Endometrial microvascular endothelial cells (primary cell): ENCODE data around the gene PHTF2. TPM values are rescaled to one million over a fixed set of nuclear protein-coding genes. Genes with fewer than 3 reads are reported as not detected.
"Not testable (repeated sequence)": the region's sequence is repeated elsewhere in the genome, so short reads cannot be mapped to it uniquely, and the experiment has no call there.

Source experiments
- in situ Hi-C: cut with HindIII; loops from 2 replicates; pipeline ENCODE4 v1.10.0; 2017; ENCODE audit warnings: low sequenced_read_pairs, low pct_unique_long_range_greater_than_20kb; ENCODE audit errors: inconsistent ontology term
- total RNA-seq: library from RNA; depleted of rRNA; stranded (reverse); fragments of >200 nt; gene quantifications from one replicate; pipeline ENCODE4 v1.2.3, GENCODE V29; 2015; ENCODE audit errors: inconsistent ontology term

Gene PHTF2
- total RNA-seq, 1 donor from 2014 or later, result 18.6 TPM

DNA sequence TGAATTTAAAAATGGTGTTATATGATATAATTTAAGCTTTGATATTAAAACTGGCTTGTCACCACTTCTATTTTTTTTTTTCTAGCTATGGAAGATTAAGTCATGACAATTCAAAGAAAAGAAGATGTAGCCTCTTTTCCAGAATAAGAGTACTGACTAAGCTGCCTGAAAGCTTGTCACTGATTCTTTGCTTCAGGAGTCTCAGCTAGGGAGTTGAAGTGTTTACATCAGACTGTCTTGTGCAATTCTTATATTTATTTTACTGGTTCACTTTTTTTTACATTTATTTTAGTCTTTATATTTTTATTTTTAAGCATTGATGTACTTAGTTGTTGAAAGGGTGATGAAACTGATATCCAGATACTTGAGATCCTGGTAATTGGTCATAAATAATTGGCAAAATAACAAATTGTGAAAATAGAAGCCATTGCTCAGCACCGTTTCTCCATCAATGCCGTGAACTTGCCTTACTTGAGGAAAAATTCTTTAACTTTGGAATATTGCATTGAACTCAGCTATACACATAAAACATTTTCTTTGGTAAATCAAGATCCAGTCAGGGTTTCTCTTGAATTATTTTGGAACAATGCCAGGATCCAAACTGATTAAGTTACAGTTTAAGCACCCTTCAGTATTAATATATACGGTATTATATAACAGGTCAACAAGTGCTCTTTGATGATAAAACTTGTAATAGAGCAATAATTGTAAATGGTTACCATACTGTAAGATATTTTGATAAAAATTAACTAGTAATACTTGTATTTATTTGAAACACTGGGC, 156.4 kb downstream of the PHTF2 start:
- in situ Hi-C loops, result no loop called here

GRCh38 chr7:77958436-77958835, 159.9 kb downstream of the PHTF2 start:
- in situ Hi-C loops, result no loop called here

DNA sequence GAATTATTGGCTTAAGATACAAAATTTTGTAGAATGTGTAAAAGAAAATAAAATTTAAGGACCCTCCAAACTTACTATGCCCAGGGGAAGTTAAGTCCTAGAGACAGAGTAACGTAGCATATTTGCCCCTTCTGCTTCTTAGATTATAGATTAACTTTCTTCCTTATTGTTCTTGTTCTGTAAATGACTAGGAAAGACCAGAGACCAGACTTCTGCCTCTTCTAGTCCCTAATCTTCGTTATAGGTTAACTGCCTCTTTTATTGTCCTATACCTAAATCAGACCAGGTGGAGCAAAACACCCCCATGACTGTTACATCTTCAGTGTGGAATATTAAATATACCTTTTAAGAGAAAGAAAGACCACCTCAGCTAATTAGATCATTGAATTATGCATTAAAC, 160.5 kb downstream of the PHTF2 start:
- in situ Hi-C loops, result no loop called here

DNA sequence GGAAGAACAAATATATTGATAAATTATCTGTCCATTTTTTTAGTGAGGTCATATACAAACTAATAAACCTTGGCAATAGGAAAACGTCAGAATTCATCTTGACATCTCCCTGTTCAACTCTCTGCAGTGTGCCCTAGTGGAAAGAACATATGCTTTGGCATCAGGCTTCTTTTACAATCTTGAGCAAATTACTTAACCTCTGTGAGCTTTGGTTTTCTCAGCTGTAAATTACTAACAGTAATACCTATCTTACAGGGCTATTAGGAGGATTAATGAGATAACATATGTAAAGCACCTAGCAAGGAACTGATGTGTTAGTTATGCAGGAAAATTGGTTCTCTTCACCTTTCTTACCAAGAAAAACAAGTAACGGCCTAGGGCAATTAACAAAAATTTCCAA, 161.8 kb downstream of the PHTF2 start:
- in situ Hi-C loops, result no loop called here

DNA sequence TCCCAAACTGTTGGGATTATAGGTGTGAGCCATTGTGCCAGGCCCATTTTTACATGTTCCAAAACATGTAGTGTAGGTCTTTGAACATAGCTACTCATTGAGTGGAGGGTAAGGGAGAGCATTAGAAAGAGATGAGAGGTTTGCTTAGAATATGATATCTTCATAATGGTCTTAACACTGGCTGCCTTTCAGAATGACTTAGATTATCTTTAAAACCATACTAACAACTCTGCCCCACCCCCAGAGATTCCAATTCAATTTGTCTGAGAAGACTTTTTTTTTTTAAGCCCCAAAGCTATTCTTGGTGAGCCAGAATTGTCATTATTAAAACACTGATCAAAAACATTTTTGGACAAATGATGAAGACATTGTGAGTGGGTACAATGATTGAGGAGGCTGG, 168.9 kb downstream of the PHTF2 start:
- in situ Hi-C loops, result no loop called here

- in situ Hi-C loops, result no loop called here
Observed at GRCh38 chr7:77971726-77972125, 173.2 kb downstream of the PHTF2 start.

GRCh38 chr7:77975672-77976480, 177.3 kb downstream of the PHTF2 start:
- in situ Hi-C loops, result no loop called here

DNA sequence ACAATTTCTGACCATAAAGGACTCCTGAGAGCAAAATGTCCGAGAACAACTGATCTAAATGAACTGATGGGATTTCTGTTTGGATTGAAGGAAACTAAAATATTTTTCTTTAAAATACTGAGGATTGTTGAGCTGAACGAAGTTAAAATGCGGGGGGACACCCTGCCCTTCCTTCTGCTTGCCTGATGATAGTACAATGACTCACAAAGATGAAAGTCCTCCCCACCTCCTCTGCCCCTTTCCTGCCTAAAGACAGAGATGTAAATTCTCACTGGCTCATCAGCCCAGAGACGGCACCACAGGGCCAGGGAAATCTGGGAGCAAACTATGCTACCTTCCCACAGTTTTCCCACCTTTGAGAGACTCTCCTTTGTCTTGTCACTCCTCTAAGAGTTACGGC, 180.6 kb downstream of the PHTF2 start:
- in situ Hi-C loops, result no loop called here

DNA sequence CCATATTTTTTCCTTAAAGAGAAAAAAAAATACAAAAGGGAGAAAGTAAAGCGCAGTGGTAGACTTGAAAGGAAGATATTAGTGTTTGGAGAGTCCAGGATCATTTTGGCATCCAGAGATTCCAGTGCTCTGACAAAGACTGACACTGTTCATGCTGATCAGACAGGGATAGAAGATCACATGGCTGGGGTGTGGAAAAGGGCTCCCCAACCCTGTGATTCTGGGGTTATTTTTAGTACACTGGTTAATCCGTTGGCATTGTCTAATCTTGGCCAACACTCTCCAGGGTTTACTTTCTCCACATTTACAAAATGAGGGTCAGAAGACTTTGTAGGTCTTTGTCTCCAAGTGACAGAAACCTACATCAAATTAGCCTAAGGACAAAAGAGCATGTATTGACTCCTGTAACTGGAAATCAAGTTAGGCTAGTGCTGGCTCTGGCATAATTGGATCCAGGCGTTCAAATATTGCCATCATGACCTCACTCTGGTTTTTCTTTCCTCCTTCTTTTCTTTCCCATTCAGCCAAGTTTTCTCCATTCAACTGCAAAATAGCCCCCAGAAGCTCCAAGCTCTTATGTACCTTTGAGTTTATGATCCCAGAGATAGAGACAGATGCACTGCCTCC, 181.6 kb downstream of the PHTF2 start:
- in situ Hi-C loops, result no loop called here

DNA sequence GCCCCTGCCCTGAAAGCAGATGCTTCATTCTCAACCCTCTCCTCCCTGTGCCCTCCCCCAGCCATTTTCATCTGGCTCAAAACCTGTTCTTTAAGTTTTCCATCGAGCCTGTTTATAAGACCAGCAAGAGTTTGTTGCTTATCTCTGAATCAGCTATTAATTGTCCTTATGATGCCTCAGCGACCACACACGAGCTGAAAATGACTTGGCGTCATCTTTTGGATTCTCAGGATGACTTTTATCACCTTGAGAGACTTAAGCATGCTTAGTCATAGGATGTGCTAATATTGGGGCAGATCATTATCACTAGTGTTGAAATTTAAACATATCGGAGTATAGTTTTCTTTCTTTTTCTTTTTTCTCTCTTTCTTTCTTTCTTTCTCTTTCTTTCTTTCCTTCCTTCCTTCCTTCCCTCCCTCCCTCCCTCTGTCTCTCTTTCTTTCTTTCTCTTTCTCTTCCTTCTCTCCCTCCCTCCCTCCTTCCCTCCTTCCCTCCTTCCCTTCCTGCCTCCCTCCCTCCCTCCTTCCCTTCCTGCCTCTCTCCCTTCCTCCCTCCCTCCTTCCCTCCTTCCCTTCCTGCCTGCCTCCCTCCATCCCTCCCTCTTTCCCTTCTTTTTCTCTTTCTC, 184.5 kb downstream of the PHTF2 start:
- in situ Hi-C loops, result no loop called here

GRCh38 chr7:77983973-77984372, 185.4 kb downstream of the PHTF2 start:
- in situ Hi-C loops, result no loop called here

- in situ Hi-C loops, result no loop called here
Observed at GRCh38 chr7:77985232-77985973, 186.8 kb downstream of the PHTF2 start.

DNA sequence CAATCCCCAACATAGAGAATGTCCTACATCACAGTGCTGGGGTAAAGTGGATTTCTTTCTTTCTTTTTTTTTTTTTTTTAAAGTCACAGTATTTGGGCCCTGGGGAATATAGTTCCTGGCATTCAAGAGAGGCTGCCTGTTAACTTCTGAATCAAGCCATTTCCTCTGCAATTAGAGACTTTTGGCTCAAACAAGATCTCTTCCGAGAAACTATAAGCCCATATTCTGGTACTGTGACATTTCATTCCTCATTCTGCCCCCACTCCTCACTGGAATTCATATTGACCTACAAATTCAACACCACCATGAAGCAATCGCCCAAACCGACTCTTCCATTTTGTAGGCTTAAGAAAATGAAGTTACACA, 187.4 kb downstream of the PHTF2 start:
- in situ Hi-C loops, result no loop called here

- in situ Hi-C loops, result no loop called here
Observed at GRCh38 chr7:77989981-77990566, 191.5 kb downstream of the PHTF2 start.

DNA sequence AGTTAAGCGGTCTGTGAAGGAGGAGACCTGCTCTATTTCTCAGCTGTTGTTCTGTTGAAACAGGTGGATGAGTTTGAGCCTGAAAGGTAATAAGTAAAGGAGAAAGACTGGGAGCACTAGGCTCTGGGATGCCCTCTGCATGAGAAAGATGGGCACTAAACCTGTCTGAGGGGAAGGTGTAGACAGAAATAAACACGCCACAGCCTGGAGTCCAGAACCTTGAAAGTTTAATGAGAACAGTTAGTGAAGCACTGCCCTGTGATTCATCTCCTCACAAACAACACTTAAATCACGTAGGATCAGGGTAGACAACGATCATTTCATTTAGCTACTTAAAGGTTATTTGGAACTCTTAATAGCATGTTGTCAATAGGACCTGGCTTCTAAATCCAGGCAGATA, 193.1 kb downstream of the PHTF2 start:
- in situ Hi-C loops, result no loop called here

DNA sequence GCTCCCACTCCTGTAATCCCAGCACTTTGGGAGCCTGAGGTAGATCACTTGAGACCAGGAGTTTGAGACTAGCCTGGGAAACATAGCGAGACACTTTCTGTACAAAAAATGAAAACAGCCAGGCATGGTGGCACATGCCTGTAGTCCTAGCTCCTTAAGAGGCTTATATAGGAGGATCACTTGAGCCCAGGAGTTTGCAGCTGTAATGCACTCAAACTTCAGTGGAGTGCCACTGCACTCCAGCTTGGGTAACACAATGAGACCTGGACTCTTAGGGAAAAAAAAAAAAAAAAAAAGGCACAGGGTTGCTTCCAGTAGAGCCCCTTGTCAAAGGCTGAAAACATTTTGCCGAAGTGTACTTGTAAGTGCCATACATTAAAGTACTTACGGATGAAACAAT, 195.3 kb downstream of the PHTF2 start:
- in situ Hi-C loops, result no loop called here

GRCh38 chr7:77995717-77996116, 197.1 kb downstream of the PHTF2 start:
- in situ Hi-C loops, result no loop called here

- in situ Hi-C loops, result not testable (repeated sequence)
Observed at GRCh38 chr7:77999168-77999567, 200.6 kb downstream of the PHTF2 start.

GRCh38 chr7:78002021-78002420, 203.4 kb downstream of the PHTF2 start:
- in situ Hi-C loops, result no loop called here
